OCI-LY1 (cell line): Measurements from ENCODE around the gene NRTN.

ENCODE experiments used
- H2AFZ ChIP-seq: fragments of 200-600 bp; sonication (generic), shearing (Covaris generic); 2 replicates; pipeline ENCODE4 v1.6.0; 2014; ENCODE audit warnings: antibody characterized with exemption, mild to moderate bottlenecking, low read length
- H3F3A ChIP-seq: fragments of 200-600 bp; sonication (generic), shearing (Covaris generic); 2 replicates; pipeline ENCODE4 v1.6.0; 2014; ENCODE audit warnings: mild to moderate bottlenecking, antibody characterized with exemption, low read length, moderate library complexity; ENCODE audit not compliant: insufficient read depth
- H3K27ac ChIP-seq: fragments of 200-600 bp; sonication (generic); 2 replicates; pipeline ENCODE4 v1.5.1; 2014; ENCODE audit warnings: low read length, mixed run types, mild to moderate bottlenecking, low read depth; ENCODE audit not compliant: poor library complexity, severe bottlenecking
- H3K27me3 ChIP-seq: fragments of 200-600 bp; sonication (generic); 2 replicates; pipeline ENCODE4 v1.6.0; 2014; ENCODE audit warnings: antibody characterized with exemption, mild to moderate bottlenecking, low read length, moderate library complexity; ENCODE audit not compliant: insufficient read depth
- H3K36me3 ChIP-seq: fragments of 200-600 bp; sonication (generic); 2 replicates; pipeline ENCODE4 v1.6.1; 2014; ENCODE audit warnings: mild to moderate bottlenecking, antibody characterized with exemption, low read length, moderate library complexity, mixed read lengths; ENCODE audit not compliant: insufficient read depth
- H3K4me1 ChIP-seq: fragments of 200-600 bp; sonication (generic); 2 replicates; pipeline ENCODE4 v1.5.1; 2014; ENCODE audit warnings: mild to moderate bottlenecking, low read length, moderate library complexity; ENCODE audit not compliant: insufficient read depth, severe bottlenecking
- H3K4me2 ChIP-seq: fragments of 200-600 bp; sonication (generic), shearing (Covaris generic); 2 replicates; pipeline ENCODE4 v1.6.1; 2014; ENCODE audit warnings: low read length
- H3K4me3 ChIP-seq: fragments of 200-600 bp; sonication (generic); 2 replicates; pipeline ENCODE4 v1.5.1; 2014; ENCODE audit warnings: low read length, low read depth, mild to moderate bottlenecking, mixed read lengths; ENCODE audit not compliant: poor library complexity, severe bottlenecking
- H3K79me2 ChIP-seq: fragments of 200-600 bp; shearing (Covaris generic); 2 replicates; pipeline ENCODE4 v1.6.1; 2016; ENCODE audit warnings: mixed run types, low read length, mixed read lengths; ENCODE audit not compliant: insufficient read depth
- H3K9ac ChIP-seq: fragments of 200-600 bp; sonication (generic), shearing (Covaris generic); 2 replicates; pipeline ENCODE4 v1.6.1; 2014; ENCODE audit warnings: mild to moderate bottlenecking, low read length, mixed read lengths
- H3K9me2 ChIP-seq: fragments of 200-600 bp; sonication (generic), shearing (Covaris generic); 2 replicates; pipeline ENCODE4 v1.6.1; 2014; ENCODE audit warnings: low read depth, mild to moderate bottlenecking, low read length, mixed read lengths
- H3K9me3 ChIP-seq: fragments of 200-600 bp; shearing (Covaris generic); 2 replicates; pipeline ENCODE4 v1.6.1; 2014; ENCODE audit warnings: low read length, mixed read lengths
- H4K20me1 ChIP-seq: fragments of 200-600 bp; sonication (generic), shearing (Covaris generic); 2 replicates; pipeline ENCODE4 v1.6.0; 2016; ENCODE audit warnings: mild to moderate bottlenecking, low read length; ENCODE audit not compliant: insufficient read depth
- CTCF ChIP-seq: fragments of 200-600 bp; sonication (generic), shearing (Covaris generic); IDR thresholded peaks from 2 replicates; pipeline ENCODE4 v1.5.1; 2017; ENCODE audit warnings: mild to moderate bottlenecking, antibody characterized with exemption, low read length, moderate library complexity, mixed read lengths
- EZH2 ChIP-seq: fragments of 200-600 bp; sonication (generic), shearing (Covaris generic); IDR thresholded peaks from 2 replicates; pipeline ENCODE4 v1.8.0; 2017; ENCODE audit warnings: borderline replicate concordance, mixed run types, mild to moderate bottlenecking, antibody characterized with exemption, low read length, moderate library complexity, mixed read lengths

NRTN gene

GRCh38 chr19:5828661-5829566, 24.0 kb downstream of the NRTN start:
- Histone ChIP-seq H2AFZ (no peak overlapping the region), H3K4me3 (peak overlapping the region; percentile 40), H3K27me3 (peaks cover 9% of the 10 kb centered on the region; the same call in 1 of the 2 replicates), H3K79me2 (no peaks in the 10 kb centered on the region), H3K9me3 (no peaks in the 10 kb centered on the region), H4K20me1 (no peaks in the 10 kb centered on the region), H3K27ac (no peak overlapping the region), H3K4me2 (peak overlapping the region; percentile 40), H3K4me1 (peaks cover 29% of the 10 kb centered on the region), H3K9me2 (no peaks in the 10 kb centered on the region), H3K9ac (peak overlapping the region; percentile 40; the same call in 1 of the 2 replicates), H3F3A (0 out of 2 replicates have a peak, but pooled peaks cover 5% of the 10 kb centered on the region), H3K36me3 (no peaks in the 10 kb centered on the region)
- TF ChIP-seq EZH2 (no peak), CTCF (no peak)

- H3K27ac ChIP-seq: no peak overlapping the region
- no peaks in the 10 kb centered on the region for H3K36me3 ChIP-seq
- H3K9me3 ChIP-seq: no peaks in the 10 kb centered on the region
- no peaks in the 10 kb centered on the region for H3K9me2 ChIP-seq
- H3K9ac ChIP-seq: no peak overlapping the region
- H3F3A ChIP-seq: 0 out of 2 replicates have a peak, but pooled peaks cover 5% of the 10 kb centered on the region
- peaks cover 29% of the 10 kb centered on the region for H3K4me1 ChIP-seq
- H2AFZ ChIP-seq: no peak overlapping the region
- no peak overlapping the region for H3K4me3 ChIP-seq
- H3K27me3 ChIP-seq: peaks cover 12% of the 10 kb centered on the region; the same call in 1 of the 2 replicates
- H3K79me2 ChIP-seq: no peaks in the 10 kb centered on the region
- H4K20me1 ChIP-seq: no peaks in the 10 kb centered on the region
- no peak for TF ChIP-seq CTCF
- no peak for TF ChIP-seq EZH2
- H3K4me2 ChIP-seq: no peak overlapping the region
Measured at GRCh38 chr19:5829567-5830310, 24.9 kb downstream of the NRTN start.

DNA sequence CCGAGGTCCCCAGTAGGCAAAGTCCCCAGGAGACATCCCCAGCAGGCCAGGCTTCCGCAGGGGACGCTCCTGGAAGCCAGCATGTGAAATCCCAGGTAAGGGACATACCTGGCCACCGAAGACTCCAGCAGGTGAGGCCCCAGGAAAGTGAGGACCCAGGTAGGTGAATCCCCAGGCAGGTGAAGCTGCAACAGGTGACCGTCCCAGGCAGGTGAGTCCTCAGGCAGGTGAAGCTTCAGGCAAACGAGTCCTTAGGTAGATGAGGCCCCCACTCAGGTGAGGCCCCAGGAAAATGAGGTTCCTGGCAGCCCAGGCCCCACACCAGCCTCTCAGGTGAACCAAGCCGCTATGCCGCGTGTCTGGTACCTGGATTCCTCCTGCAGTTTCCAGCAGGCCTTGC, 26.3 kb downstream of the NRTN start:
- no peaks in the 10 kb centered on the region for H3K9me2 ChIP-seq
- H3K9me3 ChIP-seq: no peaks in the 10 kb centered on the region
- TF ChIP-seq CTCF (no peak), EZH2 (no peak)
- H3K27ac ChIP-seq: no peak overlapping the region
- no peaks in the 10 kb centered on the region for H4K20me1 ChIP-seq
- no peak overlapping the region for H3K4me2 ChIP-seq
- peaks cover 28% of the 10 kb centered on the region for H3K4me1 ChIP-seq
- H3K9ac ChIP-seq: no peak overlapping the region
- peaks cover 12% of the 10 kb centered on the region; the same call in 1 of the 2 replicates for H3K27me3 ChIP-seq
- no peak overlapping the region for H3K4me3 ChIP-seq
- H3K36me3 ChIP-seq: no peaks in the 10 kb centered on the region
- 0 out of 2 replicates have a peak, but pooled peaks cover 5% of the 10 kb centered on the region for H3F3A ChIP-seq
- no peaks in the 10 kb centered on the region for H3K79me2 ChIP-seq
- no peak overlapping the region for H2AFZ ChIP-seq
